NCI-H82 treated with DMSO at 0.1 percent for 48 hours (cell line): ENCODE measurements around the gene GID4.
A peak's percentile ranks its signal among the peaks of the same experiment; 100 is the strongest.

Experiments
- DNase-seq: peaks from one replicate; lab custom pipeline; 2025; ENCODE audit not compliant: unreplicated experiment; lab: John Stamatoyannopoulos, UW

Gene GID4

GRCh38 chr17:18016426-18016825, 22.8 kb upstream of the GID4 start:
- DNase-seq, result no peak

- no peak for DNase-seq
Measured at GRCh38 chr17:18017958-18018357, 21.2 kb upstream of the GID4 start.

- DNase-seq, result no peak
Measured at GRCh38 chr17:18018411-18018921, 20.7 kb upstream of the GID4 start.

- DNase-seq, result no peak
Measured at GRCh38 chr17:18019838-18020154, 19.4 kb upstream of the GID4 start.

GRCh38 chr17:18020971-18021370, 18.2 kb upstream of the GID4 start:
- no peak for DNase-seq

- no peak for DNase-seq
Measured at GRCh38 chr17:18021372-18021771, 17.8 kb upstream of the GID4 start.

- no peak for DNase-seq
Measured at GRCh38 chr17:18025241-18025944, 13.8 kb upstream of the GID4 start.

- no peak for DNase-seq
Measured at GRCh38 chr17:18025945-18026776, 13.0 kb upstream of the GID4 start.

GRCh38 chr17:18027280-18027679, 11.9 kb upstream of the GID4 start:
- DNase-seq, result no peak

GRCh38 chr17:18028114-18028951, 10.9 kb upstream of the GID4 start:
- peak; percentile 50 for DNase-seq

- peak; percentile 50 for DNase-seq
Measured at GRCh38 chr17:18028952-18029540, 10.2 kb upstream of the GID4 start.

- DNase-seq, result no peak
Measured at GRCh38 chr17:18031955-18032354, 7.3 kb upstream of the GID4 start.

- peak; percentile 88 for DNase-seq
Measured at GRCh38 chr17:18033442-18034099, 5.6 kb upstream of the GID4 start.

GRCh38 chr17:18035704-18036103, 3.5 kb upstream of the GID4 start:
- no peak for DNase-seq

- DNase-seq, result no peak
Measured at GRCh38 chr17:18037486-18037885, 1.7 kb upstream of the GID4 start.

GRCh38 chr17:18038149-18038850, 908 bp upstream of the GID4 start:
- DNase-seq, result no peak

GRCh38 chr17:18039535-18040260, 490 bp downstream of the GID4 start:
- DNase-seq, result no peak

- DNase-seq, result no peak
Measured at GRCh38 chr17:18040261-18040858, 1.2 kb downstream of the GID4 start.

- DNase-seq, result no peak
Measured at GRCh38 chr17:18041776-18042175, 2.6 kb downstream of the GID4 start.
